Neural cell (in vitro differentiated cells): ENCODE results near the gene PDE3B. TPM values are rescaled to one million over a fixed set of nuclear protein-coding genes. Genes with fewer than 3 reads are reported as not detected.
"Not testable (repeated sequence)": the region's sequence is repeated elsewhere in the genome, so short reads cannot be mapped to it uniquely, and the experiment has no call there.

Experiments used
- H2AFZ ChIP-seq: fragments of 200-600, 300-800 bp; sonication (generic), shearing (Covaris generic); 2 replicates; pipeline ENCODE4 v1.6.0; 2014; ENCODE audit warnings: low read depth, mild to moderate bottlenecking, antibody characterized with exemption, low read length, moderate library complexity
- H3F3A ChIP-seq: fragments of 200-600 bp; shearing (Covaris generic); 2 replicates; pipeline ENCODE4 v1.6.1; 2016; ENCODE audit warnings: mild to moderate bottlenecking, moderate library complexity, mixed read lengths, antibody characterized with exemption, low read length; ENCODE audit not compliant: insufficient read depth, poor library complexity, severe bottlenecking
- H3K27ac ChIP-seq: fragments of 200-600, 300-800 bp; sonication (generic), shearing (Covaris generic); 2 replicates; pipeline ENCODE4 v1.5.1; 2014; ENCODE audit warnings: mild to moderate bottlenecking, low read length, moderate library complexity
- H3K27me3 ChIP-seq: fragments of 300-800, 200-600 bp; sonication (generic), shearing (Covaris generic); 2 replicates; pipeline ENCODE4 v1.6.0; 2014; ENCODE audit warnings: mild to moderate bottlenecking, low read depth, low read length, moderate library complexity; ENCODE audit not compliant: insufficient read depth
- H3K36me3 ChIP-seq: fragments of 300-800, 200-600 bp; sonication (generic), shearing (Covaris generic); 2 replicates; pipeline ENCODE4 v1.5.1; 2014; ENCODE audit warnings: mild to moderate bottlenecking, antibody characterized with exemption, low read length, moderate library complexity; ENCODE audit not compliant: insufficient read depth
- H3K4me2 ChIP-seq: fragments of 300-800, 200-600 bp; sonication (generic), shearing (Covaris generic); 2 replicates; pipeline ENCODE4 v1.6.0; 2014; ENCODE audit warnings: mild to moderate bottlenecking, low read length
- H3K4me3 ChIP-seq: fragments of 300-800, 200-600 bp; sonication (generic), shearing (Covaris generic); 2 replicates; pipeline ENCODE4 v1.5.1; 2014; ENCODE audit warnings: mild to moderate bottlenecking, low read length, moderate library complexity
- H3K79me2 ChIP-seq: fragments of 200-600 bp; shearing (Covaris generic); replicated peaks from 2 replicates; pipeline ENCODE4 v1.6.0; 2014; ENCODE audit warnings: mild to moderate bottlenecking, low read length, moderate library complexity; ENCODE audit not compliant: insufficient read depth
- H3K9ac ChIP-seq: fragments of 300-800, 200-600 bp; sonication (generic), shearing (Covaris generic); 2 replicates; pipeline ENCODE4 v1.6.1; 2016; ENCODE audit warnings: mild to moderate bottlenecking, low read length, mixed read lengths
- H3K9me2 ChIP-seq: fragments of 200-600 bp; shearing (Covaris generic); 2 replicates; pipeline ENCODE4 v1.6.1; 2016; ENCODE audit warnings: mild to moderate bottlenecking, low read length, mixed read lengths; ENCODE audit not compliant: insufficient read depth
- H3K9me3 ChIP-seq: fragments of 200-600, 300-800 bp; sonication (generic), shearing (Covaris generic); 2 replicates; pipeline ENCODE4 v1.6.1; 2016; ENCODE audit warnings: mild to moderate bottlenecking, mixed run types, low read length, moderate library complexity, mixed read lengths
- H4K20me1 ChIP-seq: fragments of 200-600 bp; shearing (Covaris generic); 2 replicates; pipeline ENCODE4 v1.6.1; 2016; ENCODE audit warnings: mild to moderate bottlenecking, mixed run types; ENCODE audit not compliant: insufficient read depth
- EP300 ChIP-seq: fragments of 450-650 bp; conservative IDR thresholded peaks from 2 replicates; pipeline ENCODE4 v1.6.1; 2014; ENCODE audit warnings: antibody characterized with exemption, mild to moderate bottlenecking, moderate library complexity; ENCODE audit not compliant: poor library complexity, severe bottlenecking
- EZH2 ChIP-seq: fragments of 200-600, 300-800 bp; shearing (Covaris generic), sonication (generic); IDR thresholded peaks from 2 replicates; pipeline ENCODE4 v1.6.1; 2014; ENCODE audit warnings: antibody characterized with exemption, low read length, borderline replicate concordance, mild to moderate bottlenecking; ENCODE audit not compliant: insufficient read depth, poor library complexity, severe bottlenecking
- MXI1 ChIP-seq: fragments of 450-650 bp; conservative IDR thresholded peaks from 2 replicates; pipeline ENCODE4 v1.6.1; 2014; ENCODE audit warnings: antibody characterized with exemption, mild to moderate bottlenecking; ENCODE audit not compliant: poor library complexity, severe bottlenecking
- POLR2AphosphoS5 ChIP-seq: IDR thresholded peaks from 2 replicates; pipeline ENCODE4 v1.6.1; 2012
- RAD21 ChIP-seq: fragments of 450-650 bp; conservative IDR thresholded peaks from 2 replicates; pipeline ENCODE4 v1.6.1; 2014; ENCODE audit warnings: antibody characterized with exemption, mild to moderate bottlenecking, moderate library complexity
- REST ChIP-seq: IDR thresholded peaks from 2 replicates; pipeline ENCODE4 v1.6.1; 2012; ENCODE audit warnings: borderline replicate concordance
- SMC3 ChIP-seq: fragments of 450-650 bp; conservative IDR thresholded peaks from 2 replicates; pipeline ENCODE4 v1.6.1; 2014; ENCODE audit warnings: antibody characterized with exemption, mild to moderate bottlenecking, moderate library complexity; ENCODE audit not compliant: poor library complexity
- TAF1 ChIP-seq: IDR thresholded peaks from 2 replicates; pipeline ENCODE4 v1.6.1; 2012; ENCODE audit warnings: low read depth
- polyA plus RNA-seq: library from polyadenylated mRNA; depleted of rRNA; stranded (reverse); fragments of >200 nt; gene quantifications from 2 replicates; pipeline ENCODE4 v1.2.3, GENCODE V29; 2014
- TF ChIP-seq, protein P1 (sequence below): fragments of 450-650 bp; IDR thresholded peaks from 2 replicates; pipeline ENCODE4 v1.5.1; 2014; ENCODE audit warnings: antibody characterized with exemption, mild to moderate bottlenecking, moderate library complexity; ENCODE audit not compliant: poor library complexity, severe bottlenecking

PDE3B gene
- polyA plus RNA-seq, 1 donor from 2014 or later = 13.8 TPM

- Histone ChIP-seq H3K79me2 (no peaks in the 10 kb centered on the region), H3K36me3 (no peaks in the 10 kb centered on the region), H3K4me2 (no peak overlapping the region)
Observed at GRCh38 chr11:14657841-14658240, 14.2 kb downstream of the PDE3B start.

DNA sequence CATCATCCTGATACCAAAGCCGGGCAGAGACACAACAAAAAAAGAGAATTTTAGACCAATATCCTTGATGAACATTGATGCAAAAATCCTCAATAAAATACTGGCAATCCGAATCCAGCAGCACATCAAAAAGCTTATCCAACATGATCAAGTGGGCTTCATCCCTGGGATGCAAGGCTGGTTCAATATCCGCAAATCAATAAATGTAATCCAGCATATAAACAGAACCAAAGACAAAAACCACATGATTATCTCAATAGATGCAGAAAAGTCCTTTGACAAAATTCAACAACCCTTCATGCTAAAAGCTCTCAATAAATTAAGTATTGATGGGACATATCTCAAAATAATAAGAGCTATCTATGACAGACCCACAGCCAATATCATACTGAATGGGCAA lies 21.3 kb downstream of the PDE3B start:
- not testable (repeated sequence) for H3K4me3 ChIP-seq, H3K27ac ChIP-seq, H3K36me3 ChIP-seq, H3K9me3 ChIP-seq, H2AFZ ChIP-seq, H3K9ac ChIP-seq, H3K9me2 ChIP-seq, H3K27me3 ChIP-seq, H3F3A ChIP-seq, H4K20me1 ChIP-seq, H3K79me2 ChIP-seq, H3K4me2 ChIP-seq

More at GRCh38 chr11:14657841-14658240, 14.2 kb downstream of the PDE3B start:
- H2AFZ ChIP-seq = no peak overlapping the region
- H3K27me3 ChIP-seq = no peaks in the 10 kb centered on the region
- TF ChIP-seq SMC3 = no peak
- TF ChIP-seq EZH2 = no peak
- TF ChIP-seq EP300 = no peak
- H3K4me3 ChIP-seq = no peak overlapping the region
- no peak overlapping the region for H3K27ac ChIP-seq
- no peaks in the 10 kb centered on the region for H3K9me2 ChIP-seq
- H3K9me3 ChIP-seq = no peaks in the 10 kb centered on the region
- H3K9ac ChIP-seq = no peak overlapping the region
- H4K20me1 ChIP-seq = no peaks in the 10 kb centered on the region
- no peaks in the 10 kb centered on the region for H3F3A ChIP-seq

GRCh38 chr11:14667329-14667728 lies 23.7 kb downstream of the PDE3B start:
- not testable (repeated sequence) for H4K20me1 ChIP-seq, H3K4me2 ChIP-seq, H3K79me2 ChIP-seq, H3K36me3 ChIP-seq, H2AFZ ChIP-seq, H3K9ac ChIP-seq, H3K27ac ChIP-seq, H3K9me2 ChIP-seq, H3K9me3 ChIP-seq, H3F3A ChIP-seq, H3K27me3 ChIP-seq, H3K4me3 ChIP-seq

- Histone ChIP-seq H3K4me2 (no peak overlapping the region), H3F3A (no peaks in the 10 kb centered on the region), H3K36me3 (no peaks in the 10 kb centered on the region), H3K9me3 (no peaks in the 10 kb centered on the region), H3K27me3 (no peaks in the 10 kb centered on the region), H3K9ac (no peak overlapping the region), H3K27ac (no peak overlapping the region), H3K9me2 (no peaks in the 10 kb centered on the region), H2AFZ (no peak overlapping the region), H3K79me2 (no peaks in the 10 kb centered on the region), H3K4me3 (no peak overlapping the region), H4K20me1 (no peaks in the 10 kb centered on the region)
- TF ChIP-seq POLR2AphosphoS5 (no peak), TAF1 (no peak), REST (no peak), EP300 (no peak), SMC3 (no peak), MXI1 (no peak), RAD21 (no peak), EZH2 (no peak)
- TF ChIP-seq, protein P1, sequence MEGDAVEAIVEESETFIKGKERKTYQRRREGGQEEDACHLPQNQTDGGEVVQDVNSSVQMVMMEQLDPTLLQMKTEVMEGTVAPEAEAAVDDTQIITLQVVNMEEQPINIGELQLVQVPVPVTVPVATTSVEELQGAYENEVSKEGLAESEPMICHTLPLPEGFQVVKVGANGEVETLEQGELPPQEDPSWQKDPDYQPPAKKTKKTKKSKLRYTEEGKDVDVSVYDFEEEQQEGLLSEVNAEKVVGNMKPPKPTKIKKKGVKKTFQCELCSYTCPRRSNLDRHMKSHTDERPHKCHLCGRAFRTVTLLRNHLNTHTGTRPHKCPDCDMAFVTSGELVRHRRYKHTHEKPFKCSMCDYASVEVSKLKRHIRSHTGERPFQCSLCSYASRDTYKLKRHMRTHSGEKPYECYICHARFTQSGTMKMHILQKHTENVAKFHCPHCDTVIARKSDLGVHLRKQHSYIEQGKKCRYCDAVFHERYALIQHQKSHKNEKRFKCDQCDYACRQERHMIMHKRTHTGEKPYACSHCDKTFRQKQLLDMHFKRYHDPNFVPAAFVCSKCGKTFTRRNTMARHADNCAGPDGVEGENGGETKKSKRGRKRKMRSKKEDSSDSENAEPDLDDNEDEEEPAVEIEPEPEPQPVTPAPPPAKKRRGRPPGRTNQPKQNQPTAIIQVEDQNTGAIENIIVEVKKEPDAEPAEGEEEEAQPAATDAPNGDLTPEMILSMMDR = no peak
Observed at GRCh38 chr11:14668731-14669301, 25.2 kb downstream of the PDE3B start.
